SK-N-MC (cell line): Measurements from ENCODE around the gene ANKRD60.

ENCODE experiments used
- DNase-seq: peaks from one replicate; pipeline ENCODE4 v3.0.0-alpha.2; 2011; ENCODE audit warnings: low read depth, low spot score
- H3K27ac ChIP-seq: fragments of 200-600 bp; sonication (generic); 2 replicates; pipeline ENCODE4 v1.5.1; 2016; ENCODE audit warnings: mixed run types
- H3K36me3 ChIP-seq: fragments of 200-600 bp; sonication (generic); 2 replicates; pipeline ENCODE4 v1.6.1; 2017; ENCODE audit warnings: antibody characterized with exemption, low read length, mixed read lengths; ENCODE audit not compliant: insufficient read depth
- H3K4me3 ChIP-seq: fragments of 200-600 bp; sonication (generic); 2 replicates; pipeline ENCODE4 v1.5.1; 2016
- H3K9ac ChIP-seq: fragments of 200-600 bp; sonication (generic); 2 replicates; pipeline ENCODE4 v1.8.0; 2017; ENCODE audit warnings: mixed run types, mixed read lengths; ENCODE audit not compliant: insufficient read length
- H3K9me3 ChIP-seq: fragments of 200-600 bp; sonication (generic); 2 replicates; pipeline ENCODE4 v1.6.1; 2017; ENCODE audit warnings: low read depth, mild to moderate bottlenecking, antibody characterized with exemption, low read length, moderate library complexity, mixed read lengths
- EZH2 ChIP-seq: fragments of 200-600 bp; sonication (generic); IDR thresholded peaks from one replicate; pipeline ENCODE4 v1.6.1; 2017; ENCODE audit warnings: antibody characterized with exemption
- FOXP2 ChIP-seq: optimal IDR thresholded peaks from 2 replicates; pipeline ENCODE3; 2011; ENCODE audit warnings: mild to moderate bottlenecking, moderate library complexity; ENCODE audit not compliant: insufficient read depth; ENCODE audit errors: extremely low read length, control extremely low read depth
- POLR2AphosphoS5 ChIP-seq: IDR thresholded peaks from 2 replicates; pipeline ENCODE4 v1.6.1; 2012; ENCODE audit warnings: mild to moderate bottlenecking, low read depth, low read length, borderline replicate concordance

ANKRD60 gene

DNA sequence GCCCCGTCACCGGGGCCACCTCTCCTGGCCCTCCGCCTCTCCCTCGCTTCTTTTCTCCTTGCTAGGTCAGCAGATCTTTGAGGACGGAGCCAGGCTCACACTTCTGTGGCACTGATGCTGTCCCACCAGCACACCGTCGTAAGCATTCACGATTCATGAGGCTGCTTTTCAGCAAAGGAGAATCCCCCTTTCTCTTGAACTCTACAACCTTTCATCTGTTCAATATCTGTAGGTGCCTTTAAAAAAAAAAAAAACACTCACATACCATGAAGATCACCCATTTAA, 31.3 kb downstream of the ANKRD60 start:
- no peak overlapping the region for H3K4me3 ChIP-seq
- H3K36me3 ChIP-seq, result no peaks in the 10 kb centered on the region
- H3K9ac ChIP-seq, result no peak overlapping the region
- no peaks in the 10 kb centered on the region for H3K9me3 ChIP-seq
- DNase-seq, result no peak
- no peak overlapping the region for H3K27ac ChIP-seq
- TF ChIP-seq FOXP2, result no peak
- TF ChIP-seq POLR2AphosphoS5, result no peak
- TF ChIP-seq EZH2, result no peak

DNA sequence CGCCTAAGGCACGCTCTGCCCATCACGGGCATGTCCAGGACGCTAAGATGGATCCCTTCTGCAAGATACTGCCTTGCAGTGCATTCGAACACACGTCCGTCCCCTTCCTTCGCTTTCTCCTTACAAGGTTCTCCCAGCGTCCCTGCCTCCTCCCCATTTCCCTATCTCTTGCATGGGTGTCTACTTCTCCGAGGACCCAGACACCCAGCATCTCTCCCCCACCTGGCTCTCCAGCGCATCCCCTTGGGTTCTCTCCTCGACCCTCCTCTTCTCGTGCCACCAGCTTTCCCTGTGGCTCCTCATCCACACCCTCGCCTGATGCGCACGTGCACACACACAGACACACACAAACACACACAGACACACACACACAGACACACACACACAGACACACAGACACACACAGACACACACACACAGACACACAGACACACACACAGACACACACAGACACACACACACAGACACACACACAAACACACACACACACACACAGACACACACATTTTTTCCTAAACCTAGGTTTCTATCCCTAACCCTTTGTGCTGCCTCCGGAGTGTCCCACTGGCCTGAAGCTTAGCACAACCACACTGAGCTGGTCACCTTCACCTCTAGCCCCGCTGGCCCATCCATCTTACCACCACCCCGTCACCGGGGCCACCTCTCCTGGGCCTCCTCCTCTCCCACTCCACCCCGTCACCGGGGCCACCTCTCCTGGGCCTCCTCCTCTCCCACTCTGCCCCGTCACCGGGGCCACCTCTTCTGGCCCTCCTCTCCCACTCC, 31.9 kb downstream of the ANKRD60 start:
- H3K4me3 ChIP-seq, result no peak overlapping the region
- no peak overlapping the region for H3K27ac ChIP-seq
- no peak for DNase-seq
- H3K9me3 ChIP-seq, result no peaks in the 10 kb centered on the region
- H3K9ac ChIP-seq, result no peak overlapping the region
- TF ChIP-seq FOXP2, result no peak
- TF ChIP-seq POLR2AphosphoS5, result no peak
- no peak for TF ChIP-seq EZH2
- H3K36me3 ChIP-seq, result no peaks in the 10 kb centered on the region

DNA sequence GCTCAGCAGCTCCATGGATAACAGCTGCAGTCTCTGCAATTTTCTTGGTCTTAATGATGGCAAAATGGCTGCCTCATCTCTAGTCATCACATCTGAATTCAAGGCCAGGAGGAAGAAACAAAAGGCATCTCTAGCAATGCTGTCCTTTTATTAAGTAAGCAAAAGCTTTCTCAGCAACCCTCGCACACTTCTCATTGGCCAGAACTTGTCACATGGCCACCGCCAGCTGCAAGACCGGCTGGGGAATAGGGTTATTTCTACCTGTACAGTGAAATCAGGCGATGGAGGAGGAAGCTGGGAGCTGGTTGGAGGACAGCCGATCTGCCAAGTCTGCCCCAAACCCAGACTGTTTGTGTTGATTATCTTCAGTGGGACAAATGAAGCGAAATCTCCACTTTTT, 33.4 kb downstream of the ANKRD60 start:
- Histone ChIP-seq H3K36me3 (no peaks in the 10 kb centered on the region), H3K27ac (no peak overlapping the region), H3K9me3 (no peaks in the 10 kb centered on the region), H3K9ac (no peak overlapping the region), H3K4me3 (no peak overlapping the region)
- no peak for DNase-seq
- TF ChIP-seq POLR2AphosphoS5 (no peak), FOXP2 (no peak), EZH2 (no peak)

DNA sequence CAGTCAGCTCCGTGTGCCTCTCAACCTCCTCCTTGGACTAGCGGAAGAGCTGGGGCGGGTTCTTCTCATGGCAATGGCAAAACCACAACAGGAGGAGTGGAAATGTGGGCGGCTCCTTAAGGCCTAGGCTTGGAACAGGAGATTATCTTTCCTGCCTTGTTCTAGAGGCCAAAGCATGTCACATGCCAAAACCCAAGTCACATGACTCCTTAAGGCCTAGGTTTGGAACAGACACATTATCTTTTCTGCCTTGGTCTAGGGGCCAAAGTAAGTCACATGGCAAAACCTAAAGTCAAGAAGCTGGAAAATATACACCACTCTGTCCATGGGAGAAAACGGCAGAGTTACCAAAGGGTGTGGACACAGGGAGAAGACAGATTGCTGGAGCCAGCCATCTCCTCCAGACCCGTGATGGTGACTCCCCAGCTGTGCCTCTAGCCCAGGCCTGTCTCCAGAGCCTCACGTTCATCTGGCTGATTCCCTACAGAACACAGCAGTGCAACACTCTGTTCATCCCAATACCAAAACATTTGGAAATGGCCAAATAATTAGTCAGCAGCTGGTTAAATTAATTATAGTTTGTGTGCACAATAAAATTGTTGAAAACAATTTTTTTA, 34.2 kb downstream of the ANKRD60 start:
- Histone ChIP-seq H3K9me3 (no peaks in the 10 kb centered on the region), H3K36me3 (no peaks in the 10 kb centered on the region), H3K4me3 (no peak overlapping the region), H3K9ac (no peak overlapping the region), H3K27ac (no peak overlapping the region)
- no peak for TF ChIP-seq POLR2AphosphoS5
- no peak for TF ChIP-seq FOXP2
- no peak for TF ChIP-seq EZH2
- no peak for DNase-seq

DNA sequence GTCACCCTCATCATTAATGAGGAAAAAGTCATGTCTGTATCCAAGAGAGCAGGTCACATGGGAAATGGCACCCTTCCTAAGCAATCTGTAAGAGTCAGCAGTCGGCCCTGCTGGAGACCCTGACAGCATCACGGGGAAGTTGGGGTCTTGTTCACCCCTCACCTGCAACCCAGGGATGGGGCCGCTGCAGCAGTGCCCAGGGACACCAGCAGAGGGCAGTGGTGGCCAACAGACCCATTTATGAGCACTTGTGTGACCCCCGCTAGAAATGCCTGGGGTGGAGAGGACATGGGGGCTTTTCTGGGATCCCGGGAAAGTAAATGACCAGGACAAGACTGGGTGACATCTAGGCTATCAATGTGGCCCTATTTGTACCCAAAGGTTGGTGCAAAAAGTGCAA, 35.9 kb downstream of the ANKRD60 start:
- no peak for TF ChIP-seq POLR2AphosphoS5
- TF ChIP-seq FOXP2, result no peak
- TF ChIP-seq EZH2, result no peak
- Histone ChIP-seq H3K4me3 (no peak overlapping the region), H3K27ac (no peak overlapping the region), H3K9me3 (no peaks in the 10 kb centered on the region), H3K9ac (no peak overlapping the region), H3K36me3 (no peaks in the 10 kb centered on the region)
- no peak for DNase-seq

DNA sequence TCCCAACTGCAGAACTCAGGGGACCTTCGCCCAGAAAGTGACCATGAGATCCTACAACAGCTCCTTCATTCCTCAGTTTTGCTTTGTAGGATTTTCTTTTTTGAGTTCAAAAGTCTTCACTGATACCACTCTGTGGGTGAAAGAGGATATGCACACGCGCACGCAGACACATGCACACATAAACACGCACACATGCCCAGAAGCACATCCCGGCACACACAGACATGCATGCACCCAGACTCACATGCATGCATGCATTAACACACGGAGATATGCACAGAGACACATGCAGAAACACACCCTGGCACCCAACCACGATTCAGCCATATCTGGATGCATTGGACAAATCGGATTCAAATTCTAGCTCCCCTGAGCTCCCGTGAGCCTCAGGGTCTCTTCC, 36.4 kb downstream of the ANKRD60 start:
- no peaks in the 10 kb centered on the region for H3K36me3 ChIP-seq
- no peak overlapping the region for H3K27ac ChIP-seq
- no peak overlapping the region for H3K4me3 ChIP-seq
- no peak overlapping the region for H3K9ac ChIP-seq
- no peak for DNase-seq
- TF ChIP-seq FOXP2 (no peak), POLR2AphosphoS5 (no peak), EZH2 (no peak)
- no peaks in the 10 kb centered on the region for H3K9me3 ChIP-seq

DNA sequence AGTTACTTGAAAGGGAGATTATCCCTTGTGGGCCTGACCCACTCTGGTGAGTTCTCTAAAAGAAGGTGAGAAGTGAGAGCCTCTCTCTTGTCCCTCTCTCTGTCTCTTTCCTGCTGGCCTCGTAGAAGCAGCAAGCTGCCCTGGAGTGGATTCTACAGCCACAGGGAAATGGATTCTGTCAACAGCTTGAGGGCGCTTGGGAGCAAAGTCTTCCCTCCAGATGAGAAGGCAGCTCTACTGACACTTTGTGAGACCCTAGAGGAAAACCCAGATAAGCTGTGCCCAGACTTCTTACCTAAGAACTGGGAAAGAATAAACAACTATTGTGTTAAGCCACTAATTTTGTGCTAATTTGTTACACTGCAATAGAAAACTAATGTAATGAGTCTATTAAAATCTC, 39.9 kb downstream of the ANKRD60 start:
- H3K4me3 ChIP-seq, result no peak overlapping the region
- TF ChIP-seq FOXP2 (no peak), POLR2AphosphoS5 (no peak), EZH2 (no peak)
- DNase-seq, result no peak
- no peaks in the 10 kb centered on the region for H3K9me3 ChIP-seq
- no peak overlapping the region for H3K9ac ChIP-seq
- H3K27ac ChIP-seq, result no peak overlapping the region
- H3K36me3 ChIP-seq, result no peaks in the 10 kb centered on the region

DNA sequence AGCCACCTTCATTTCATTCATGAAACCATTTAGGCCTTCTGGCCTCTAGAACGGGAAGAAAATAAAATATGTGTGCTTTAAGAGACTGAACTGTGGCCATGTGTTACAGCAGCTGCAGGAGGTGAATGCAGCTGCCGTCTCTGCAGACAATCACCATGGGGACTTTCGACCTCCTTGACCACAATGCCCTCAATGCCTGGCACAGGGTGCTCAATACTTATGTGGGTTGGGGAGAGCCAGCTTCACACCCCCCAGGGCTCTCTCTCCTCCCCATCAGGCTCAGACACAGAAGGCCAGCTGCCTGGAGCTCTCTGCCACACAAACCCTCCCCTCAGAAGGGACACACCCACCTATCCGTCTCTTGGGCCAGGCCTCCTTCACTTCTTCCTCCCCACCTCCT, 43.5 kb downstream of the ANKRD60 start:
- no peak for DNase-seq
- no peaks in the 10 kb centered on the region for H3K36me3 ChIP-seq
- H3K4me3 ChIP-seq, result no peak overlapping the region
- TF ChIP-seq POLR2AphosphoS5, result no peak
- TF ChIP-seq EZH2, result no peak
- no peak for TF ChIP-seq FOXP2
- no peak overlapping the region for H3K27ac ChIP-seq
- no peaks in the 10 kb centered on the region for H3K9me3 ChIP-seq
- H3K9ac ChIP-seq, result no peak overlapping the region

DNA sequence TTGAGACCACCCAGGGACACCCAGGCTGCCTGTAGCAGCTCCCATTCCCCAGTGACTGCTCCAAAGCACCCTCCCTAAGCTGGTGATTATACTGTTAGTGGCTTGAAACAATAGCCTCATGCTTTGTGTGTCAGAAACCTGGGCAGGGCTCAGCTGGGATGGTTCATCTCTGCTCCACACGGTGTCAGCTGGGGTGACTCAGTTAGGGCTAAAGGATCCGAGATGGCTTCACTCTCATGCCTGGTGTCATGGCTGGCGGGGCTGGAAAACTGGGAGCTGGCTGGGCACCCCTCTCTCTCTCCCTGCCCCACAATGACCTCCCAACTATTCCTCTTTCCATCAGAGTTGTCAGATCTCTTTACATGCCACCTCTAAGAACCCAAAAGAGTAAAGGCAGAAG, 44.4 kb downstream of the ANKRD60 start:
- no peaks in the 10 kb centered on the region for H3K36me3 ChIP-seq
- H3K4me3 ChIP-seq, result no peak overlapping the region
- TF ChIP-seq FOXP2, result no peak
- TF ChIP-seq EZH2, result no peak
- no peak for TF ChIP-seq POLR2AphosphoS5
- no peak for DNase-seq
- no peak overlapping the region for H3K27ac ChIP-seq
- no peaks in the 10 kb centered on the region for H3K9me3 ChIP-seq
- no peak overlapping the region for H3K9ac ChIP-seq
